ENCODE measurements around the gene LRRTM2.
"Not testable (repeated sequence)": the region's sequence is repeated elsewhere in the genome, so short reads cannot be mapped to it uniquely, and the experiment has no call there.

GRCh38 chr5:138921362-138921761 is 46.2 kb upstream of the LRRTM2 start:
- TF ChIP-seq CTCF, POLR2AphosphoS5, POLR2A, EP300 (IDR thresholded peaks at IDR 0.05): not testable (repeated sequence)

Data from sigmoid colon (tissue), 4 donors.